Stimulated activated CD4-positive, alpha-beta T cell treated with anti-CD3 and anti-CD28 coated beads, Interleukin-12 subunit alpha, Interleukin-12 subunit beta, amount 100 ng/mL, for 4 hours (primary cell): ENCODE results near the gene ZNF428.
"Not testable (repeated sequence)": the region's sequence is repeated elsewhere in the genome, so short reads cannot be mapped to it uniquely, and the experiment has no call there.

Source experiments
- DNase-seq: peaks from one replicate; pipeline ENCODE4 v3.0.0-alpha.2; 2020

Gene ZNF428

GRCh38 chr19:43639519-43640423 is 20.3 kb upstream of the ZNF428 start, which contains the start of gene CADM4:
Gene CADM4 (minus strand): TSS chr19:43639850. CDS start chr19:43639790, 60 bp downstream.
- DNase-seq: peak; percentile 50

- DNase-seq: no peak
Measured at GRCh38 chr19:43638995-43639518, 19.6 kb upstream of the ZNF428 start.

- no peak for DNase-seq
Measured at GRCh38 chr19:43638214-43638994, 19.0 kb upstream of the ZNF428 start.

- DNase-seq: no peak
Measured at GRCh38 chr19:43636121-43636683, 16.8 kb upstream of the ZNF428 start.

GRCh38 chr19:43635561-43635940 is 16.1 kb upstream of the ZNF428 start:
- DNase-seq: not testable (repeated sequence)

- no peak for DNase-seq
Measured at GRCh38 chr19:43634872-43635560, 15.6 kb upstream of the ZNF428 start.

GRCh38 chr19:43634506-43634871 is 15.1 kb upstream of the ZNF428 start:
- DNase-seq: no peak

GRCh38 chr19:43634068-43634467 is 14.6 kb upstream of the ZNF428 start:
- DNase-seq: no peak

GRCh38 chr19:43633520-43633919 is 14.1 kb upstream of the ZNF428 start:
- DNase-seq: no peak

GRCh38 chr19:43631491-43631890 is 12.1 kb upstream of the ZNF428 start:
- no peak for DNase-seq

GRCh38 chr19:43628646-43629326 is 9.4 kb upstream of the ZNF428 start:
- DNase-seq: no peak

- no peak for DNase-seq
Measured at GRCh38 chr19:43626838-43627237, 7.4 kb upstream of the ZNF428 start.

GRCh38 chr19:43625918-43626579 is 6.6 kb upstream of the ZNF428 start:
- no peak for DNase-seq

GRCh38 chr19:43624933-43625332 is 5.5 kb upstream of the ZNF428 start:
- DNase-seq: peak; percentile 83

GRCh38 chr19:43623889-43624670 is 4.7 kb upstream of the ZNF428 start:
- no peak for DNase-seq

- no peak for DNase-seq
Measured at GRCh38 chr19:43622956-43623355, 3.5 kb upstream of the ZNF428 start.

- DNase-seq: no peak
Measured at GRCh38 chr19:43622070-43622469, 2.6 kb upstream of the ZNF428 start.

GRCh38 chr19:43620061-43621001 is 902 bp upstream of the ZNF428 start:
- DNase-seq: peak; percentile 82

GRCh38 chr19:43618921-43619261 is 538 bp downstream of the ZNF428 start:
- peak; percentile 41 for DNase-seq

- no peak for DNase-seq
Measured at GRCh38 chr19:43616954-43617353, 2.5 kb downstream of the ZNF428 start.
